PC-3 (cell line): ENCODE measurements around the gene MYB. TPM values are rescaled to one million over a fixed set of nuclear protein-coding genes. Genes with fewer than 3 reads are reported as not detected.

Source experiments
- ATAC-seq: fragments of 200-7000 bp; cut with Tn5 transposase; 2 replicates; pipeline ENCODE4 v1.9.1; 2020; ENCODE audit warnings: mild to moderate bottlenecking, moderate library complexity
- BruUV-seq: library from RNA; stranded (reverse); fragments of 400-500 nt; replicated peaks from 2 replicates; lab custom pipeline; 2021; lab: Mats Ljungman, UMichigan
- CTCF ChIA-PET: fragments of 300-600 bp; sonication (Branson Sonifier 250); formaldehyde crosslinking; loops from one replicate; lab custom pipeline; 2022; ENCODE audit warnings: antibody characterized with exemption; lab: Charles Lee
- POLR2A ChIA-PET: fragments of 300-600 bp; sonication (Branson Sonifier 250); formaldehyde crosslinking; loops from one replicate; lab custom pipeline; 2022; ENCODE audit warnings: antibody characterized with exemption; ENCODE audit not compliant: unreplicated experiment; lab: Charles Lee
- DNase-seq: peaks from one replicate; pipeline ENCODE4 v3.0.0-alpha.2; 2015
- H2AFZ ChIP-seq: fragments of 300-600 bp; sonication (generic); 2 replicates; pipeline ENCODE4 v1.6.0; 2016; ENCODE audit warnings: antibody characterized with exemption, low read length
- H3F3A ChIP-seq: fragments of 300-600 bp; sonication (generic); one replicate; pipeline ENCODE4 v1.6.0; 2017; ENCODE audit warnings: antibody characterized with exemption, low read length, control low read depth, mild to moderate bottlenecking; ENCODE audit not compliant: unreplicated experiment
- H3K27ac ChIP-seq: fragments of 300-600 bp; sonication (generic); 2 replicates; pipeline ENCODE4 v1.5.1; 2016; ENCODE audit warnings: mild to moderate bottlenecking, low read length
- H3K27me3 ChIP-seq: fragments of 300-600 bp; sonication (generic); 2 replicates; pipeline ENCODE4 v1.6.1; 2016; ENCODE audit warnings: low read length, mixed read lengths
- H3K36me3 ChIP-seq: fragments of 300-600 bp; sonication (generic); 2 replicates; pipeline ENCODE4 v1.6.1; 2016; ENCODE audit warnings: low read depth, mixed run types, low read length, mixed read lengths
- H3K4me1 ChIP-seq: fragments of 300-600 bp; sonication (generic); 2 replicates; pipeline ENCODE4 v1.5.1; 2016; ENCODE audit warnings: low read length; ENCODE audit not compliant: insufficient read depth
- H3K4me2 ChIP-seq: fragments of 300-600 bp; sonication (generic); 2 replicates; pipeline ENCODE4 v1.6.0; 2016; ENCODE audit warnings: low read length
- H3K4me3 ChIP-seq: fragments of 300-600 bp; sonication (generic); 2 replicates; pipeline ENCODE4 v1.5.1; 2016; ENCODE audit warnings: mild to moderate bottlenecking, low read length, mixed read lengths
- H3K79me2 ChIP-seq: fragments of 300-600 bp; sonication (generic); 2 replicates; pipeline ENCODE4 v1.6.1; 2017; ENCODE audit warnings: low read length, mixed read lengths
- H3K9ac ChIP-seq: fragments of 300-600 bp; sonication (generic); 2 replicates; pipeline ENCODE4 v1.6.0; 2016; ENCODE audit warnings: mild to moderate bottlenecking, low read length
- H3K9me2 ChIP-seq: fragments of 300-600 bp; sonication (generic); replicated peaks from 2 replicates; pipeline ENCODE4 v1.6.1; 2016; ENCODE audit warnings: mixed run types, low read length, mixed read lengths
- H3K9me3 ChIP-seq: fragments of 300-600 bp; sonication (generic); 2 replicates; pipeline ENCODE4 v1.6.1; 2016; ENCODE audit warnings: low read length, mixed read lengths
- H4K20me1 ChIP-seq: fragments of 300-600 bp; sonication (generic); 2 replicates; pipeline ENCODE4 v1.6.1; 2016; ENCODE audit warnings: low read length, mixed read lengths
- CTCF ChIP-seq: fragments of 300-600 bp; sonication (generic); conservative IDR thresholded peaks from 2 replicates; pipeline ENCODE4 v1.5.1; 2017; ENCODE audit warnings: antibody characterized with exemption, low read depth, mild to moderate bottlenecking, low read length
- EZH2 ChIP-seq: fragments of 300-600 bp; sonication (generic); IDR thresholded peaks from one replicate; pipeline ENCODE4 v1.6.1; 2017; ENCODE audit warnings: antibody characterized with exemption, mild to moderate bottlenecking, low read length; ENCODE audit not compliant: unreplicated experiment
- EZH2phosphoT487 ChIP-seq: fragments of 300-600 bp; sonication (generic); IDR thresholded peaks from 2 replicates; pipeline ENCODE4 v1.6.1; 2018; ENCODE audit warnings: mild to moderate bottlenecking, antibody characterized with exemption, low read length, borderline replicate concordance
- intact Hi-C: fragments of 100-400 bp; cut with micrococcal nuclease; formaldehyde crosslinking; loops from 2 replicates; pipeline ENCODE4 v1.9.0; 2023
- total RNA-seq: library from RNA; depleted of rRNA; stranded (reverse); fragments of >200 nt; gene quantifications from 2 replicates; pipeline ENCODE4 v1.2.3, GENCODE V29; 2014

MYB gene
- total RNA-seq, 1 experiment from 2014 or later = 4.4 TPM

GRCh38 chr6:135228486-135228885 lies 47.4 kb downstream of the MYB start:
- DNase-seq (no peak), ATAC-seq (no peak)
- H3K36me3 ChIP-seq = no peaks in the 10 kb centered on the region
- H3K27ac ChIP-seq = no peak overlapping the region
- no peak overlapping the region for H2AFZ ChIP-seq
- intact Hi-C loops = no loop called here
- BruUV-seq = no TSS peak
- TF ChIP-seq CTCF = no peak
- no peak for TF ChIP-seq EZH2
- no peak for TF ChIP-seq EZH2phosphoT487
- H3K4me2 ChIP-seq = no peak overlapping the region
- ChIA-PET POLR2A (no interaction called here), CTCF (no interaction called here)
- no peaks in the 10 kb centered on the region for H3F3A ChIP-seq
- H3K4me3 ChIP-seq = no peak overlapping the region
- H4K20me1 ChIP-seq = no peaks in the 10 kb centered on the region
- H3K79me2 ChIP-seq = no peaks in the 10 kb centered on the region
- no peaks in the 10 kb centered on the region for H3K27me3 ChIP-seq
- no peak overlapping the region for H3K9ac ChIP-seq
- no peaks in the 10 kb centered on the region for H3K9me3 ChIP-seq
- H3K4me1 ChIP-seq = peaks cover 3% of the 10 kb centered on the region; the same call in 1 of the 2 replicates
- no peaks in the 10 kb centered on the region for H3K9me2 ChIP-seq

GRCh38 chr6:135229996-135230395 lies 48.9 kb downstream of the MYB start:
- CTCF ChIA-PET = interaction anchor here (0.7 kb wide), 1 partner anchor 14 kb away, joined by 7 read pairs; no protein-coding TSS in a partner anchor

More at GRCh38 chr6:135229996-135230395, 48.9 kb downstream of the MYB start:
- ATAC-seq (no peak), DNase-seq (no peak)
- Histone ChIP-seq H3K9me2 (no peaks in the 10 kb centered on the region), H3K4me3 (no peak overlapping the region), H3K79me2 (no peaks in the 10 kb centered on the region), H3K4me2 (no peak overlapping the region), H3K9ac (no peak overlapping the region), H3F3A (no peaks in the 10 kb centered on the region), H3K36me3 (no peaks in the 10 kb centered on the region), H3K9me3 (no peaks in the 10 kb centered on the region), H2AFZ (no peak overlapping the region), H4K20me1 (no peaks in the 10 kb centered on the region), H3K4me1 (peaks cover 3% of the 10 kb centered on the region; the same call in 1 of the 2 replicates), H3K27ac (no peak overlapping the region), H3K27me3 (no peaks in the 10 kb centered on the region)
- POLR2A ChIA-PET = no interaction called here
- intact Hi-C loops = no loop called here
- BruUV-seq = no TSS peak
- TF ChIP-seq CTCF (no peak), EZH2 (no peak), EZH2phosphoT487 (no peak)
